ENCODE data around the gene MYCBP. TPM values are rescaled to one million over a fixed set of nuclear protein-coding genes. Genes with fewer than 3 reads are reported as not detected.

MYCBP gene
- total and polyA plus RNA-seq, 2 of the 13 experiments (the other 11 are each of a cell fraction or from before 2014, with no cell fraction given): 11.4 to 30.4 TPM

- TF ChIP-seq DR1 (CRISPR knock-in tag; IDR thresholded peaks at IDR 0.05) (0 out of 2 replicates have a peak, but pooled peaks have one; percentile 24), ZNF496 (CRISPR knock-in tag; IDR thresholded peaks at IDR 0.05; ENCODE audit: insufficient replicate concordance) (no peak), ZNF503 (CRISPR knock-in tag; IDR thresholded peaks at IDR 0.05) (no peak), TIGD3 (CRISPR knock-in tag; IDR thresholded peaks at IDR 0.05; ENCODE audit: borderline replicate concordance) (no peak), ZNF263 (CRISPR knock-in tag; IDR thresholded peaks at IDR 0.05) (no peak), ATF7 (IDR thresholded peaks at IDR 0.05) (no peak), ATF7 (CRISPR knock-in tag; IDR thresholded peaks at IDR 0.05) (no peak), ZKSCAN5 (CRISPR knock-in tag; IDR thresholded peaks at IDR 0.05) (peak; percentile 82), CBFB (CRISPR knock-in tag; IDR thresholded peaks at IDR 0.05) (no peak; the same call in 1 of the 2 replicates), HMG20A (CRISPR knock-in tag; IDR thresholded peaks at IDR 0.05; ENCODE audit: borderline replicate concordance) (no peak), ZUFSP (CRISPR knock-in tag; IDR thresholded peaks at IDR 0.05; ENCODE audit: borderline replicate concordance) (no peak), TAF1 (CRISPR knock-in tag; IDR thresholded peaks at IDR 0.05) (peak; percentile 61; the same call in 1 of the 2 replicates), YY1 (IDR thresholded peaks at IDR 0.05; ENCODE audit: insufficient read depth, insufficient replicate concordance, low read depth, low read length) (no peak), ZNF337 (CRISPR knock-in tag; IDR thresholded peaks at IDR 0.05; ENCODE audit: borderline replicate concordance, low read depth) (no peak), PREB (CRISPR knock-in tag; IDR thresholded peaks at IDR 0.05) (0 out of 2 replicates have a peak, but pooled peaks have one; percentile 71), ZNF713 (CRISPR knock-in tag; IDR thresholded peaks at IDR 0.05) (no peak), HES4 (CRISPR knock-in tag; IDR thresholded peaks at IDR 0.05; ENCODE audit: borderline replicate concordance) (peak; percentile 11; the same call in 1 of the 2 replicates), ZNF749 (CRISPR knock-in tag; IDR thresholded peaks at IDR 0.05; ENCODE audit: borderline replicate concordance) (no peak)
- TF ChIP-seq, protein P1, sequence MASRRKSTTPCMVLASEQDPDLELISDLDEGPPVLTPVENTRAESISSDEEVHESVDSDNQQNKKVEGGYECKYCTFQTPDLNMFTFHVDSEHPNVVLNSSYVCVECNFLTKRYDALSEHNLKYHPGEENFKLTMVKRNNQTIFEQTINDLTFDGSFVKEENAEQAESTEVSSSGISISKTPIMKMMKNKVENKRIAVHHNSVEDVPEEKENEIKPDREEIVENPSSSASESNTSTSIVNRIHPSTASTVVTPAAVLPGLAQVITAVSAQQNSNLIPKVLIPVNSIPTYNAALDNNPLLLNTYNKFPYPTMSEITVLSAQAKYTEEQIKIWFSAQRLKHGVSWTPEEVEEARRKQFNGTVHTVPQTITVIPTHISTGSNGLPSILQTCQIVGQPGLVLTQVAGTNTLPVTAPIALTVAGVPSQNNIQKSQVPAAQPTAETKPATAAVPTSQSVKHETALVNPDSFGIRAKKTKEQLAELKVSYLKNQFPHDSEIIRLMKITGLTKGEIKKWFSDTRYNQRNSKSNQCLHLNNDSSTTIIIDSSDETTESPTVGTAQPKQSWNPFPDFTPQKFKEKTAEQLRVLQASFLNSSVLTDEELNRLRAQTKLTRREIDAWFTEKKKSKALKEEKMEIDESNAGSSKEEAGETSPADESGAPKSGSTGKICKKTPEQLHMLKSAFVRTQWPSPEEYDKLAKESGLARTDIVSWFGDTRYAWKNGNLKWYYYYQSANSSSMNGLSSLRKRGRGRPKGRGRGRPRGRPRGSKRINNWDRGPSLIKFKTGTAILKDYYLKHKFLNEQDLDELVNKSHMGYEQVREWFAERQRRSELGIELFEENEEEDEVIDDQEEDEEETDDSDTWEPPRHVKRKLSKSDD (CRISPR knock-in tag; IDR thresholded peaks at IDR 0.05; ENCODE audit: low read depth): no peak
These were observed at the start of gene MYCBP (continued) for GRCh38 chr1:38873027-38873969.

Measured in HepG2 (cell line).